Stimulated activated CD8-positive, alpha-beta memory T cell treated with anti-CD3 and anti-CD28 coated beads, Interleukin-7, amount 100 ng/mL, for 4 hours (primary cell): ENCODE measurements around the gene CST6.
A peak's percentile ranks its signal among the peaks of the same experiment; 100 is the strongest.
"Not testable (repeated sequence)": the region's sequence is repeated elsewhere in the genome, so short reads cannot be mapped to it uniquely, and the experiment has no call there.

Experiments used
- DNase-seq, 2 donors: peaks; one replicate each; pipeline ENCODE4 v3.0.0-alpha.2; 2020; ENCODE audit warnings: low read depth in 2 of 2

Gene CST6

GRCh38 chr11:66015454-66015881 lies 3.7 kb downstream of the CST6 start:
- no peak for DNase-seq

GRCh38 chr11:66015936-66016792 lies 4.4 kb downstream of the CST6 start:
- no peak for DNase-seq

DNA sequence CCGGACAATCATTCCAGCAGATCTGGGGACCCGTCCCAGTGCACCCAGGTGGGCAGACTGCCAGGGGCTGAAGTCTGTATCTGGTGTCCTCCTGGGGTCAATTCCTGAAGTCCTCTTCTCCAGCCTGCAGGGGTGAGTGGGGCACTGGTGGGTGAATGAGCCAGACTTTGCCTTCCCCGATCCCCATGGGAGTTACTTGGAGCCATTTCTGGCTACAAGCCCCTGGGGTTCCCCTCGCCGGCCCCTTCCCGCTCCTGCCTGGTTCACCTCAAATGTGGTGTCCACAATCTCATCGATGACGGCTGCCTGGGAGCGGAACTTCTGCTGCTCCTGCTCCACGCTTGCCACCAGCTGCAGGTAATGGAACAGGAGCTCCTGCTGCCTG lies 5.0 kb downstream of the CST6 start:
- DNase-seq: no peak

DNA sequence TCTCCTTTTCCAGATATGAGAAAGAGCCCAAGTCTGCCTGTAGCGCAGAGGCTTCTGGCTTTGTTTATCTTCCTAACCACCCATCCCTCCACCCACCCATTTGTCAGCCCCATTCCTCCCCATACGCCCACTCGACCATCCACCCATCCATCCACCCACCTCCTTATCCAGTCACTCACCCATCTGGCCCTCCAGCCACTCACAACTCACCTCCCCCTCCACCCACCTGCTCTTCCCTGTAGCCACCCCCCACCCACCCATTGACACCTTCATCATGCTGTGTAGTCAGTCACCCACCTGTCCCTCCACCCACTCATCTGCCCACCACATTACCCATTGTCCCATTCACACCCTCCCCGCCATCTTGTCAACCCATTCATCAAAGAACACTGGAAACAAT lies 5.5 kb downstream of the CST6 start:
- DNase-seq: peak; percentile 57 to 74

- DNase-seq: no peak
Observed at GRCh38 chr11:66020212-66020611, 8.4 kb downstream of the CST6 start.

DNA sequence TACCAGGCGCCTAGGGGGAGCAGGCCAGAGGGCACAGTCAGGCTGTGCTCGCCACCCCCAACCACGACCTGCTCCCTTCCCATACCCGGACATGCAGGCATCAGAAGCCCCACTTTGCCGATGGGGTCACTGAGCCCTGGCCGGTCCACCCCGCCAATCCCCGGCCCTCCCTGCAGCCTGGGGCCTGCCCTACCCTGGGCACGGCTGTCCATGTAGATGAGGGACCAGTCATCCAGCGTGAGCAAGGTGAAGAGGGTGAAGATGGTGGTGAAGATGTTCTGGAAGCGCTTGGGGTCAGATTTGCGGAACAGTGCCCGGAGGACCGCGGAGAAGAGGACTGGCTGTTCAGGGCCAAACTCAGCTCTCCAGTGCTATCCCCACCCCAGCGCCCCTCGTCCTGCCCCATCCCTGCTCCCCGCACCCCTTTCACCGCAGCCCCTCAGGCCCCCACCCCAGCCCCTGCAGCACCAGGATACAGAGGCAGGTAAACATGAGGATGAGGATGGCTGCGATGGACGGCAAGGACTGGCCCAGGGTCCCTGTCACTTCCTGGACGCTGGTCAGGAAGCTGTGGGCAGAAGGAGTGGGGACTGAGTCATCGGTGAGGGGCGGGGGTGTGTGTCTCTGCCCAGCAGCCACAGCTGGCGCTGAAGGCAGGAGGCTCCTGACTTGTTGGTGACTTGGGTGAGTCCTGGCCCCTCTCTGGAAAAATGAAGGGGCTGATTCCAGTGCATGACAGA lies 9.0 kb downstream of the CST6 start:
- DNase-seq: peak in 1 of 2 donors; percentile 43

- DNase-seq: peak; percentile 31 to 64
Observed at GRCh38 chr11:66022401-66023185, 10.8 kb downstream of the CST6 start.

DNA sequence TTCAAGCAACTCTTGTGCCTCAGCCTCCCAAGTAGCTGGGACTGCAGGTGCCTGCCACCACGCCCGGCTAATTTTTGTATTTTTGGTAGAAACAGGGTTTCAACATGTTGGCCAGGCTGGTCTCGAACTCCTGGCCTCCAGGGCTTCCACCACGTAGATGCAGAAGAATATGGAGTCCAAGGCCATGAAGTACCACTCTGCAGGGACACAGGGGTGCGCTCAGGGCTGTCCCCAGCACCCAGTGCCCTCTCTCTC lies 11.3 kb downstream of the CST6 start:
- not testable (repeated sequence) for DNase-seq

- DNase-seq: no peak
Observed at GRCh38 chr11:66026017-66026529, 14.3 kb downstream of the CST6 start, which contains the start of gene CATSPER1. CATSPER1 (minus strand) TSS chr11:66026479; CDS start chr11:66026379, 100 bp downstream.

DNA sequence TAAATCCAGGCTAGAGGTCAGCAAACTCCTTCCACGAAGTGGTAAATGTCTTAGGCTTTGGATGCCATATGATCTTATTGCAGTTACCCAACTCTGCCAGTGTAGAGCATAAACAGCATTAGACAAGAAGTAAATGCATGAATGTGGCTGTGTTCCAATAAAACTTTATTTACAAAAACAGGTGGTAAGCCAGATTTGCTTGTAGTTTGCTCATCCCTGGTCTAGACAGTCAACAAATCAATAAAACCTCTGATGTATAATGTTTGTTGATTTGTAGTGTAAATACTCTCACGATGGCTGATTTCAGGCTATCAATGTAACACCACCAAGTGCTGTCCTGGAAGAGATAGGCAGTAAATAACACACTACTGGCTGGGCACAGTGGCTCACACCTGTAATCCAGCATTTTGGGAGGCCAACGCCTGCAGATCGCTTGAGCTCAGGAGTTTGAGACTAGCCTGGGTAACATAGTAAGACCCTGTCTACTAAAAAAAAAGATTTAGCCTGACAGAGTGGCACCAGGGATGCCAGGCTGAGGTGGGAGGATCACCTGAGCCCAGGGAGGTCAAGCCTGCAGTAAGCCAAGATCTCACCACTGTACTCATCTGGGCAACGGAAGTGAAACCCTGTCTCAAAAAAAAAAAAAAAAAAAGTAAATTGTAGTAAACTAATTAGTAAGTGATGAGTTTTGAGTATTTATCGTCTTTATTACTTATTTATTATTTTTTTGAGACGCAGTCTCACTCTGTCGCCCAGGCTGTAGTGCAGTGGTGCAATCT lies 21.3 kb downstream of the CST6 start:
- DNase-seq: no peak

GRCh38 chr11:66035653-66036333 lies 24.0 kb downstream of the CST6 start:
- no peak for DNase-seq

- DNase-seq: no peak
Observed at GRCh38 chr11:66036334-66036710, 24.5 kb downstream of the CST6 start.

DNA sequence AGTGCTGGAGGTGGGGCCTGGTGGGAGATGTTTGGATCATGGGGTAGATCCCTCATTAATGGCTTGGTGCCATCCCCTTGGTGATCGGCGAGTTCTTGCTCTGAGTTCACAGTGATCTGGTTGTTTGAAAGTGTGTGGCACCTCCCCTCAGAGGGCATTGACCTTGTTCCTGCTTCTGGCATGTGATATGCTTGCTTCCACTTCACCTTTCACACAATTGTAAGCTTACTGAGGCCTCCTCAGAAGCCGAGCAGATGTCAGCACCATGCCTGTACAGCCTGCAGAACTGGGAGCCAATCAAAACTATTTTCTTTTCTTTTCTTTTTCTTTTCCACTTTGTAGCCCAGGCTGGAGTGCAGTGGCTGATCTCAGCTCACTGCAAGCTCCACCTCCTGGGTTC lies 25.5 kb downstream of the CST6 start:
- DNase-seq: no peak

DNA sequence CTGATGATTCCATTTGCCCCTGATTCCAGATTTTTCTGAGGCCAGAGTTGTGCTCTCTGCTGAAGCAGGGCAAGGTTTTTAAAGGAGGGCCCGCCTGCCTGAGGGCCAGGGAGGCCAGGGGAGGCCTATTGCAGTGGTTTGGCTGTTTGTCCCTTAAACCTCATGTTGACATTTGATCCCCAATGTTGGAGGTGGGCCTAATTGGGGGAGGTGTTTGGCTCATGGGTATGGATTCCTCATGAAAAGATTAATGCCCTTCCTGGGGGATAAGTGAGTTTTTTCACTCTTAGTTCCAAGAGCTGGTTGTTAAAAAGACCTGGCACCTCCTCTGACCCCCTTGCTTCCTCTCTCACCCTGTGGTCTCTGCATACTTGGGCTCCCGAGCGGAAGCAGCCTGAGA lies 28.0 kb downstream of the CST6 start:
- no peak for DNase-seq

GRCh38 chr11:66042227-66042995 lies 30.6 kb downstream of the CST6 start:
- DNase-seq: no peak

- no peak for DNase-seq
Observed at GRCh38 chr11:66042996-66043906, 31.4 kb downstream of the CST6 start.

DNA sequence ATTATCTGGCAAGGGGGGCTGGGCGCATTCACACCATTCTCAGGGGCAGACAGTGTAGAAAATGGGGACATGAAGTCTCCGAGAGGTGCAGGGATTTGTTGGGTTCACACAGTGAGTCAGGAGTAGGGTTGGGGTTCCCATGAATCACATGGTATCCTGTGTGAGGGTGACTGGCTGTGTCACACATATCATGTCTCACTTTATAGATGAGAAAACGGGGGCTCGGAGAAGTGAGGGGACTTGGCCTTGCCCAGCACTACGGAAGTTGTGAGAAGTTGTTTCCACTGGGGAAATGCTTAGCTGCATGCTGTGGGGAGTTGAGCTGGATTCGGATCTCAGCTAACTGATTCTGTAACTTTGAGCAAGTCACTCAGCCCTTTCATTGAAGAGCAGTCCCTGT lies 32.9 kb downstream of the CST6 start:
- DNase-seq: peak in 1 of 2 donors; percentile 19

- DNase-seq: peak; percentile 68 to 71
Observed at GRCh38 chr11:66045177-66045639, 33.4 kb downstream of the CST6 start.

DNA sequence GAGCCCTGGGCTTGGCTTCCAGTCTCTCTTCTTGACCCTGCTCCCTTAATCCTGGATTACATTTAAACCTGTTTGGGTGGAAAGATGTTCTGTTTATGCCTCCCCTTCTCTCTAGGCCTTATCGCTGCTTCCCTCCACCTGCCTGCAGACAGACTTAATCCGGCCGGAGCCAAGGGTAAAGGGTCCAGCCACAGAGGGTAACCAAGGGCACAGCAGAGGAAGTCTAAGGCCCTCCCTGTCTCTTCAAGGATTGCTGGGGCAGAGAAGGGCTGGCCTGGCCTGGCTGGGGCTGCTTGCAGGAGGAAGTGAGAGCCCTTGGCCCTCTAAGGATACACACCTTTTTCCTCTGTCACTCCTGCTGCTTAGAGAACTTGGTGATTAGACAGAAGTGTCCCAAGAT lies 35.1 kb downstream of the CST6 start:
- DNase-seq: no peak
